CD14-positive monocyte (primary cell): ENCODE results near the gene SSTR4. TPM values are rescaled to one million over a fixed set of nuclear protein-coding genes. Genes with fewer than 3 reads are reported as not detected.

ENCODE experiments used
- DNase-seq, 3 donors: peaks; one replicate each; pipeline ENCODE4 v3.0.0-alpha.2; 2011 to 2022
- H2AFZ ChIP-seq: 2 replicates; pipeline ENCODE4 v1.6.0; 2012; ENCODE audit warnings: mild to moderate bottlenecking, low read depth, low read length, inconsistent platforms; ENCODE audit not compliant: insufficient read depth, poor library complexity, severe bottlenecking
- H3K27ac ChIP-seq, 2 donors: 1 replicate in 1 of 2; 2 replicates in 1 of 2; pipeline ENCODE4 v1.5.1; 2012 to 2013; ENCODE audit warnings: low read length in 2 of 2, control low read depth in 1 of 2, inconsistent platforms in 1 of 2, low read depth in 1 of 2, mild to moderate bottlenecking in 1 of 2
- H3K27me3 ChIP-seq, 2 donors: one replicate each; pipeline versions ENCODE4 v1.6.0 to v1.6.1; 2011 to 2013; ENCODE audit warnings: low read length in 2 of 2; ENCODE audit not compliant: control insufficient read depth in 2 of 2, insufficient read depth in 2 of 2
- H3K36me3 ChIP-seq, 2 donors: replicated peaks in 1 of 2; 1 replicate in 1 of 2; 2 replicates in 1 of 2; pipeline versions ENCODE4 v1.5.1 to v1.6.1; 2012 to 2013; ENCODE audit warnings: low read length in 2 of 2, control low read depth in 1 of 2, inconsistent platforms in 1 of 2, mild to moderate bottlenecking in 1 of 2; ENCODE audit not compliant: insufficient read depth in 2 of 2, control insufficient read depth in 1 of 2
- H3K4me1 ChIP-seq, 2 donors: 1 replicate in 1 of 2; 2 replicates in 1 of 2; pipeline versions ENCODE4 v1.5.1 to v1.6.1; 2012 to 2013; ENCODE audit warnings: low read length in 2 of 2, control low read depth in 1 of 2, inconsistent platforms in 1 of 2, mild to moderate bottlenecking in 1 of 2, moderate library complexity in 1 of 2; ENCODE audit not compliant: insufficient read depth in 2 of 2, control insufficient read depth in 1 of 2
- H3K4me2 ChIP-seq: replicated peaks from 2 replicates; pipeline ENCODE3; 2012; ENCODE audit warnings: low read length, moderate library complexity, mild to moderate bottlenecking; ENCODE audit not compliant: poor library complexity, severe bottlenecking; ENCODE audit errors: extremely low read depth
- H3K4me3 ChIP-seq, 3 experiments: fragments of 200-600 bp in 1 of 3; sonication (generic) in 1 of 3; replicated peaks in 1 of 3; 1 replicate in 2 of 3; 2 replicates in 1 of 3; pipeline ENCODE4 v1.5.1; 2011 to 2013; ENCODE audit warnings: low read length in 3 of 3, mild to moderate bottlenecking in 3 of 3, control low read depth in 2 of 3, low read depth in 2 of 3, inconsistent platforms in 1 of 3, moderate library complexity in 1 of 3
- H3K79me2 ChIP-seq: 2 replicates; pipeline ENCODE4 v1.6.0; 2012; ENCODE audit warnings: mild to moderate bottlenecking, control low read depth, inconsistent platforms, low read length, moderate library complexity; ENCODE audit not compliant: insufficient read depth
- H3K9ac ChIP-seq: 2 replicates; pipeline ENCODE4 v1.6.0; 2017; ENCODE audit warnings: low read length, mild to moderate bottlenecking; ENCODE audit not compliant: insufficient read depth, poor library complexity, severe bottlenecking
- H3K9me3 ChIP-seq, 2 donors: replicated peaks in 1 of 2; 1 replicate in 1 of 2; 2 replicates in 1 of 2; pipeline versions ENCODE4 v1.5.1 to v1.6.1; 2012 to 2013; ENCODE audit warnings: low read length in 2 of 2, control low read depth in 1 of 2; ENCODE audit not compliant: control insufficient read depth in 1 of 2, insufficient read depth in 1 of 2
- H4K20me1 ChIP-seq: 2 replicates; pipeline ENCODE4 v1.6.0; 2012; ENCODE audit warnings: mild to moderate bottlenecking, low read length, control low read depth, moderate library complexity; ENCODE audit not compliant: insufficient read depth
- H3K27ac Mint-ChIP-seq, 7 donors: one replicate each; pipeline ENCODE4 v1.8.0; 2020; ENCODE audit warnings: mild to moderate bottlenecking in 7 of 7, mixed read lengths in 7 of 7, moderate library complexity in 6 of 7, inconsistent platforms in 2 of 7
- H3K27me3 Mint-ChIP-seq, 3 donors: one replicate each; pipeline ENCODE4 v1.8.0; 2021 to 2022; ENCODE audit warnings: low read depth in 3 of 3, mild to moderate bottlenecking in 3 of 3, mixed read lengths in 3 of 3, moderate library complexity in 3 of 3, inconsistent platforms in 1 of 3
- H3K36me3 Mint-ChIP-seq, 2 donors: one replicate each; pipeline ENCODE4 v1.8.0; 2020; ENCODE audit warnings: mixed read lengths in 2 of 2, inconsistent platforms in 1 of 2, mild to moderate bottlenecking in 1 of 2
- H3K4me1 Mint-ChIP-seq: one replicate; pipeline ENCODE4 v1.8.0; 2020; ENCODE audit warnings: mild to moderate bottlenecking, mixed read lengths
- H3K4me3 Mint-ChIP-seq, 2 donors: one replicate each; pipeline ENCODE4 v1.8.0; 2020; ENCODE audit warnings: mild to moderate bottlenecking in 2 of 2, mixed read lengths in 2 of 2, moderate library complexity in 1 of 2
- H3K9me3 Mint-ChIP-seq, 7 donors: one replicate each; pipeline ENCODE4 v1.8.0; 2020 to 2022; ENCODE audit warnings: mixed read lengths in 7 of 7, mild to moderate bottlenecking in 6 of 7, moderate library complexity in 6 of 7, inconsistent platforms in 2 of 7
- WGBS: methylation state at CpG from one replicate; pipeline ENCODE4 v1.1.5; 2013; ENCODE audit warnings: missing lambda C conversion rate; ENCODE audit not compliant: insufficient coverage; 5-methylcytosine and 5-hydroxymethylcytosine counted together
- intact Hi-C, 2 donors: fragments of 100-400 bp; cut with micrococcal nuclease; formaldehyde crosslinking; loops; one replicate each; pipeline versions ENCODE4 v1.15.0 to v1.15.1; 2023
- polyA plus RNA-seq, 3 donors: library from polyadenylated mRNA; depleted of rRNA in 1 of 3; unstranded in 2 of 3; stranded (reverse) in 1 of 3; fragments of 300-500 nt in 2 of 3; fragments of >200 nt in 1 of 3; fragmentation: Illumina TruSeq in 2 of 3; gene quantifications; 1 replicate in 2 of 3; 2 replicates in 1 of 3; pipeline ENCODE4 v1.2.3, GENCODE V29; 2012 to 2021
- TF ChIP-seq, protein P1 (sequence below): fragments of 200-600 bp; IDR thresholded peaks from one replicate; pipeline ENCODE4 v1.8.0; 2022; ENCODE audit warnings: antibody characterized with exemption, mild to moderate bottlenecking

SSTR4 gene
- polyA plus RNA-seq, 3 donors = not detected

GRCh38 chr20:23074052-23074451 lies 38.9 kb downstream of the SSTR4 start:
- Histone ChIP-seq H3K9ac (no peak overlapping the region), H3K4me1 (peaks cover 2 to 5% of the 10 kb centered on the region in 2 donors), H3K4me3 (no peak overlapping the region), H3K27ac (no peak overlapping the region), H3K9me3 (no peaks in the 10 kb centered on the region), H3K27me3 (no peaks in the 10 kb centered on the region), H4K20me1 (peaks cover 40% of the 10 kb centered on the region), H3K79me2 (peaks cover 21% of the 10 kb centered on the region), H2AFZ (no peak overlapping the region), H3K36me3 (peaks cover 25 to 56% of the 10 kb centered on the region in 2 donors), H3K4me2 (no peak overlapping the region)
- Mint-ChIP-seq H3K9me3 (peaks cover 0 to 2% (median 0%) of the 10 kb centered on the region in 7 donors), H3K4me3 (no peak overlapping the region), H3K27ac (no peak overlapping the region), H3K36me3 (peaks cover 60 to 76% of the 10 kb centered on the region in 2 donors), H3K4me1 (peaks cover 21% of the 10 kb centered on the region), H3K27me3 (peaks cover 0 to 3% (median 0%) of the 10 kb centered on the region in 3 donors)
- no peak for DNase-seq
- TF ChIP-seq, protein P1, sequence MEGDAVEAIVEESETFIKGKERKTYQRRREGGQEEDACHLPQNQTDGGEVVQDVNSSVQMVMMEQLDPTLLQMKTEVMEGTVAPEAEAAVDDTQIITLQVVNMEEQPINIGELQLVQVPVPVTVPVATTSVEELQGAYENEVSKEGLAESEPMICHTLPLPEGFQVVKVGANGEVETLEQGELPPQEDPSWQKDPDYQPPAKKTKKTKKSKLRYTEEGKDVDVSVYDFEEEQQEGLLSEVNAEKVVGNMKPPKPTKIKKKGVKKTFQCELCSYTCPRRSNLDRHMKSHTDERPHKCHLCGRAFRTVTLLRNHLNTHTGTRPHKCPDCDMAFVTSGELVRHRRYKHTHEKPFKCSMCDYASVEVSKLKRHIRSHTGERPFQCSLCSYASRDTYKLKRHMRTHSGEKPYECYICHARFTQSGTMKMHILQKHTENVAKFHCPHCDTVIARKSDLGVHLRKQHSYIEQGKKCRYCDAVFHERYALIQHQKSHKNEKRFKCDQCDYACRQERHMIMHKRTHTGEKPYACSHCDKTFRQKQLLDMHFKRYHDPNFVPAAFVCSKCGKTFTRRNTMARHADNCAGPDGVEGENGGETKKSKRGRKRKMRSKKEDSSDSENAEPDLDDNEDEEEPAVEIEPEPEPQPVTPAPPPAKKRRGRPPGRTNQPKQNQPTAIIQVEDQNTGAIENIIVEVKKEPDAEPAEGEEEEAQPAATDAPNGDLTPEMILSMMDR = no peak
- intact Hi-C loops = no loop called here
- 86% methylated on average over 2 of the region's 3 CpGs for WGBS

DNA sequence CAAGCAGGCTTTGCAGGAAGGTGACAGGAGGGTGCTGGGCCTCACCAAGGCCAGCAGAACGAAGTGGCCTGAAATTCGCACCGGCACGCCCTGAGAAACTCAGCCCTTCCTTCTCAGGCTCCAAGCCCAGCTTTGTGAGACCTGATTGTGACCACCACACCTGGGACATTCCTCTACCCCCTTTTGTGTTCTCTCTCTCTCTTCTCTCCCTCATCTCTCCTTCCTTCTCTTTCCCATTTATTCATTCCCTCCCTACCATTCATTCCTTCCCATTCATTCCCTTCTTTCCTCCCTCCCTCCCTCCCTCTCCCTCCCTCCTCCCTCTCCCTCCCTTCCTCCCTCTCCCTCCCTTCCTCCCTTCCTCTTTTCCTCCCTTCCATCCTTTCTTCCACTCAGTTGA lies 42.2 kb downstream of the SSTR4 start:
- Histone ChIP-seq H3K27me3 (no peaks in the 10 kb centered on the region), H3K36me3 (peaks cover 41 to 74% of the 10 kb centered on the region in 2 donors), H2AFZ (no peak overlapping the region), H3K4me3 (no peak overlapping the region), H3K9ac (no peak overlapping the region), H3K27ac (peak overlapping the region in 1 of 2 donors; percentile 38), H3K4me2 (no peak overlapping the region), H4K20me1 (peaks cover 63% of the 10 kb centered on the region), H3K4me1 (peaks cover 32 to 37% of the 10 kb centered on the region in 2 donors), H3K9me3 (no peaks in the 10 kb centered on the region), H3K79me2 (peaks cover 52% of the 10 kb centered on the region)
- peak overlapping the region in 5 of 7 donors; percentile 22 to 82 (median 34) for H3K27ac Mint-ChIP-seq
- H3K36me3 Mint-ChIP-seq = peaks cover 78 to 86% of the 10 kb centered on the region in 2 donors
- peaks cover 53% of the 10 kb centered on the region for H3K4me1 Mint-ChIP-seq
- no peak for DNase-seq
- TF ChIP-seq, protein P1 = no peak
- peaks cover 0 to 2% (median 0%) of the 10 kb centered on the region in 3 donors for H3K27me3 Mint-ChIP-seq
- WGBS = 98% methylated on average over 4 of the region's 4 CpGs
- intact Hi-C loops = no loop called here
- no peaks in the 10 kb centered on the region for H3K9me3 Mint-ChIP-seq
- H3K4me3 Mint-ChIP-seq = no peak overlapping the region
